Measurements from ENCODE around the gene BNC2.

- no peak for TF ChIP-seq EZH2 (IDR thresholded peaks at IDR 0.05; ENCODE audit: borderline replicate concordance, low read length)
- TF ChIP-seq, protein P1, sequence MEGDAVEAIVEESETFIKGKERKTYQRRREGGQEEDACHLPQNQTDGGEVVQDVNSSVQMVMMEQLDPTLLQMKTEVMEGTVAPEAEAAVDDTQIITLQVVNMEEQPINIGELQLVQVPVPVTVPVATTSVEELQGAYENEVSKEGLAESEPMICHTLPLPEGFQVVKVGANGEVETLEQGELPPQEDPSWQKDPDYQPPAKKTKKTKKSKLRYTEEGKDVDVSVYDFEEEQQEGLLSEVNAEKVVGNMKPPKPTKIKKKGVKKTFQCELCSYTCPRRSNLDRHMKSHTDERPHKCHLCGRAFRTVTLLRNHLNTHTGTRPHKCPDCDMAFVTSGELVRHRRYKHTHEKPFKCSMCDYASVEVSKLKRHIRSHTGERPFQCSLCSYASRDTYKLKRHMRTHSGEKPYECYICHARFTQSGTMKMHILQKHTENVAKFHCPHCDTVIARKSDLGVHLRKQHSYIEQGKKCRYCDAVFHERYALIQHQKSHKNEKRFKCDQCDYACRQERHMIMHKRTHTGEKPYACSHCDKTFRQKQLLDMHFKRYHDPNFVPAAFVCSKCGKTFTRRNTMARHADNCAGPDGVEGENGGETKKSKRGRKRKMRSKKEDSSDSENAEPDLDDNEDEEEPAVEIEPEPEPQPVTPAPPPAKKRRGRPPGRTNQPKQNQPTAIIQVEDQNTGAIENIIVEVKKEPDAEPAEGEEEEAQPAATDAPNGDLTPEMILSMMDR (IDR thresholded peaks at IDR 0.05; ENCODE audit: low read length): no peak
Observed at GRCh38 chr9:16369427-16369826, 501.0 kb downstream of the BNC2 start.
